Body of pancreas (tissue), 4 donors: ENCODE measurements around the gene CCDC90B. TPM values are rescaled to one million over a fixed set of nuclear protein-coding genes. Genes with fewer than 3 reads are reported as not detected.

Experiments used
- ATAC-seq: fragments of 150-250 bp; one replicate; pipeline ENCODE4 v1.9.1; 2016
- DNase-seq, 4 donors: peaks; one replicate each; pipeline ENCODE4 v3.0.0-alpha.2; 2019
- H3K27ac ChIP-seq, 4 donors: fragments of 200-600 bp; sonication (generic); 1 replicate in 3 of 4; 2 replicates in 1 of 4; pipeline versions ENCODE4 v1.5.1 to v1.6.1; 2016 to 2019; ENCODE audit warnings: mild to moderate bottlenecking in 1 of 4, mixed read lengths in 1 of 4, moderate library complexity in 1 of 4
- H3K27me3 ChIP-seq, 2 donors: fragments of 200-600 bp; sonication (generic); one replicate each; pipeline ENCODE4 v1.6.0; 2016; ENCODE audit warnings: mild to moderate bottlenecking in 1 of 2
- H3K36me3 ChIP-seq, 2 donors: fragments of 200-600 bp; sonication (generic); replicated peaks in 1 of 2; 2 replicates each; pipeline ENCODE4 v1.5.1; 2016; ENCODE audit warnings: low read depth in 2 of 2; ENCODE audit not compliant: insufficient read depth in 1 of 2
- H3K4me1 ChIP-seq: fragments of 200-600 bp; sonication (generic); one replicate; pipeline ENCODE4 v1.6.0; 2016
- H3K4me3 ChIP-seq, 2 donors: fragments of 200-600 bp; sonication (generic); 1 replicate in 1 of 2; 2 replicates in 1 of 2; pipeline ENCODE4 v1.5.1; 2016 to 2019
- H3K9me3 ChIP-seq, 3 donors: fragments of 200-600 bp; sonication (generic); 1 replicate in 2 of 3; 2 replicates in 1 of 3; pipeline ENCODE4 v1.5.1; 2016
- POLR2A ChIP-seq, 3 donors: fragments of 450-650 bp; IDR thresholded peaks; one replicate each; pipeline ENCODE4 v1.6.1; 2016; ENCODE audit warnings: antibody characterized with exemption in 3 of 3, mild to moderate bottlenecking in 2 of 3
- WGBS, 2 donors: methylation state at CpG; one replicate each; pipeline ENCODE4 v1.1.5; 2017; 5-methylcytosine and 5-hydroxymethylcytosine counted together
- intact Hi-C: fragments of 100-400 bp; cut with DNase I; formaldehyde crosslinking; loops from one replicate; pipeline ENCODE4 v1.15.1; 2023
- total RNA-seq, 2 donors: library from RNA; depleted of rRNA; stranded (reverse); fragments of >200 nt; gene quantifications; one replicate each; pipeline ENCODE4 v1.1.0, GENCODE V29; 2016
- TF ChIP-seq, protein P1 (sequence below), 7 experiments: fragments of 450-650 bp in 4 of 7; fragments of 200-600 bp in 3 of 7; sonication (generic) in 3 of 7; IDR thresholded peaks; one replicate each; pipeline ENCODE4 v1.5.1; 2016 to 2019; ENCODE audit warnings: antibody characterized with exemption in 7 of 7

The CCDC90B gene
- total RNA-seq, 2 donors from 2014 or later: 7.3 to 43.6 TPM

DNA sequence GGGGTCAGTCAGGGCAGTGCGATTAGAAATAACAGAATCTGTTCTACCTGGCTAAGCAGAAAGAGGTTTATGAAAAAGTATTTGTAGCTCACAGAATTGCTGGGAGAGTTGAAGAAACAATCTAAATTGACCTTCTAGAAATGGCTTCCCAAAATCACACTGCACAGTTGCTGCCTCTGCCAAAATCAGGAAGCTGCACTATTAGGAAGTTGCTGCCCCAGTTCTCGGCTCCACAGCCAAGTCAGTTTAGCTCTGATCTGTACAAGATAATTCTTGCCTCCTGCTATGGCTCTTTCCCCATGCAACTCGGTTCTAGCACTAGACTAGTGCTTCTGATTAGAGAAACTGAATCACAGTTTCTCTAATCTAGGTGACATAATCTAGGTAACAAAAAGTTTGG lies 16.0 kb upstream of the CCDC90B start:
- DNase-seq (no peak), ATAC-seq (no peak)
- no peak overlapping the region for H3K27ac ChIP-seq
- H3K27me3 ChIP-seq: no peaks in the 10 kb centered on the region
- H3K36me3 ChIP-seq: no peaks in the 10 kb centered on the region
- TF ChIP-seq, protein P1, sequence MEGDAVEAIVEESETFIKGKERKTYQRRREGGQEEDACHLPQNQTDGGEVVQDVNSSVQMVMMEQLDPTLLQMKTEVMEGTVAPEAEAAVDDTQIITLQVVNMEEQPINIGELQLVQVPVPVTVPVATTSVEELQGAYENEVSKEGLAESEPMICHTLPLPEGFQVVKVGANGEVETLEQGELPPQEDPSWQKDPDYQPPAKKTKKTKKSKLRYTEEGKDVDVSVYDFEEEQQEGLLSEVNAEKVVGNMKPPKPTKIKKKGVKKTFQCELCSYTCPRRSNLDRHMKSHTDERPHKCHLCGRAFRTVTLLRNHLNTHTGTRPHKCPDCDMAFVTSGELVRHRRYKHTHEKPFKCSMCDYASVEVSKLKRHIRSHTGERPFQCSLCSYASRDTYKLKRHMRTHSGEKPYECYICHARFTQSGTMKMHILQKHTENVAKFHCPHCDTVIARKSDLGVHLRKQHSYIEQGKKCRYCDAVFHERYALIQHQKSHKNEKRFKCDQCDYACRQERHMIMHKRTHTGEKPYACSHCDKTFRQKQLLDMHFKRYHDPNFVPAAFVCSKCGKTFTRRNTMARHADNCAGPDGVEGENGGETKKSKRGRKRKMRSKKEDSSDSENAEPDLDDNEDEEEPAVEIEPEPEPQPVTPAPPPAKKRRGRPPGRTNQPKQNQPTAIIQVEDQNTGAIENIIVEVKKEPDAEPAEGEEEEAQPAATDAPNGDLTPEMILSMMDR (IDR thresholded peaks at IDR 0.05): no peak
- TF ChIP-seq POLR2A (IDR thresholded peaks at IDR 0.05): no peak
- H3K4me3 ChIP-seq: no peak overlapping the region
- intact Hi-C loops: no loop called here
- no peaks in the 10 kb centered on the region for H3K4me1 ChIP-seq
- H3K9me3 ChIP-seq: no peaks in the 10 kb centered on the region
- WGBS, 2 donors: 68 to 70% methylated on average over 3 of the region's 3 CpGs

DNA sequence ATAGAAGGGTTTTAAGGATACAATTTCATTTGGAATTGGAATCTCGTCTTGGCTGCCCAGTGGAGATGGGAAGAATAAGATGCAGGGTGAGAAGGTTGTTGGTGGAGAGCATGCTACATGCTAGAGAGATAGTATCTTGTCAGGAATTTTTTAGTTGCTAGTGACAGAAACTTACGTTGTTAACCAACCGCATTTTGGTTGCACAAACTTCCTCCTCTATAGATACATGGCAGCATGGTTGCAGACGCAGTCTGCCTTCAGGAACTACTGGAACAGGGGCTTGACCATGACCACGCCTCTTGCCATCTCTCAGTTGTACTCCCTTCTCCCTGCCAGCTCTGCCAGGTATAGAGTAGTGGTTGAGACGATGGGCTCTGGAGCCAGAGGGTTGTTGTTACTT lies 13.5 kb upstream of the CCDC90B start:
- ATAC-seq (no peak), DNase-seq (no peak)
- H3K27me3 ChIP-seq: no peaks in the 10 kb centered on the region
- H3K4me3 ChIP-seq: no peak overlapping the region
- TF ChIP-seq, protein P1 (IDR thresholded peaks at IDR 0.05): no peak
- no peak for TF ChIP-seq POLR2A (IDR thresholded peaks at IDR 0.05)
- H3K4me1 ChIP-seq: no peaks in the 10 kb centered on the region
- no peak overlapping the region for H3K27ac ChIP-seq
- H3K36me3 ChIP-seq: no peaks in the 10 kb centered on the region
- intact Hi-C loops: loop anchor here (5.0 to 10.0 kb wide), 2 partner anchors 415 to 513 kb away; no protein-coding TSS in a partner anchor
- 83 to 85% methylated on average over 6 of the region's 6 CpGs for WGBS, 2 donors
- no peaks in the 10 kb centered on the region for H3K9me3 ChIP-seq

DNA sequence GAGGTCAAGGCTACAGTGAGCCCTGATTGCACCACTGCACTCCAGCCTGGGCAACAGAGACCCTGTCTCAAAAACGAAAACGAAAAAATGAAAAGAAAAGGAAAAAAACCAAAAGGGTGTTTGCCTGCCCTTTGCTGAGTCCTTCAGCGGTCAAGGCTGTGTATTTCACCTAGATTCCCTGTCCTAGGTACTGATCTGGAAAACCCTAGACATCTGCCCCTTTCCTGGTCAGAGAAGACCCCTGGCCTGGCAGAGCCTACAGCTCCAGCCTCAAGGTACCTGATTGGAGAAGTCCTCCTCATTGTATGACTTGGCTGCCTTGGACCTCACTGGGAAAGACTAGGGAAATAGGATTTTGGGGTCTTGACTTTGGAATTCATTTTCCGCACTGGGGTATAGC lies 8.0 kb upstream of the CCDC90B start:
- no peak for ATAC-seq

DNA sequence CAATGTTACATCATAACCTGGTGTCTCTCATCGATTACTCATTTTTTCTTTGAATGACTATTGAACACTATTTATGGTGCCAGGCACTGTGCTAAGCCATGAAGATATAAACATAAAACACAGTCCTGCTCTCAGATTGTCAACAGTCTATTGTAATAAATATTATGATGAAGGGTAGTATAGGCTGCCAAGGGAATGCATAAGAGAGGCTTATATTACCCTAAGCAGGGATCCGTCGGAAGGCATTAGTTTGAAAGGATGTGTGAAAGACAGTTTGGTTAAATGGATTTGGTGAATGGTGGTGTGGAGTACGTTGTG lies 7.2 kb upstream of the CCDC90B start:
- Histone ChIP-seq H3K27ac (no peak overlapping the region), H3K36me3 (no peaks in the 10 kb centered on the region), H3K9me3 (no peaks in the 10 kb centered on the region), H3K27me3 (no peaks in the 10 kb centered on the region), H3K4me3 (no peak overlapping the region), H3K4me1 (peaks cover 4% of the 10 kb centered on the region)
- intact Hi-C loops: loop anchor here (10.0 kb wide), 1 partner anchor 421 kb away; no protein-coding TSS in a partner anchor
- DNase-seq (no peak), ATAC-seq (no peak)
- WGBS, 2 donors: 71 to 78% methylated on average over 4 of the region's 4 CpGs
- TF ChIP-seq, protein P1 (IDR thresholded peaks at IDR 0.05): no peak
- TF ChIP-seq POLR2A (IDR thresholded peaks at IDR 0.05): no peak

More for the DNA sequence above, 8.0 kb upstream of the CCDC90B start:
- Histone ChIP-seq H3K27ac (no peak overlapping the region), H3K4me1 (peaks cover 4% of the 10 kb centered on the region), H3K36me3 (no peaks in the 10 kb centered on the region), H3K27me3 (no peaks in the 10 kb centered on the region), H3K9me3 (no peaks in the 10 kb centered on the region), H3K4me3 (no peak overlapping the region)
- 78 to 90% methylated on average over 4 of the region's 4 CpGs for WGBS, 2 donors
- no peak for DNase-seq
- TF ChIP-seq, protein P1 (IDR thresholded peaks at IDR 0.05): no peak
- no peak for TF ChIP-seq POLR2A (IDR thresholded peaks at IDR 0.05)
- intact Hi-C loops: loop anchor here (10.0 kb wide), 1 partner anchor 421 kb away; no protein-coding TSS in a partner anchor

DNA sequence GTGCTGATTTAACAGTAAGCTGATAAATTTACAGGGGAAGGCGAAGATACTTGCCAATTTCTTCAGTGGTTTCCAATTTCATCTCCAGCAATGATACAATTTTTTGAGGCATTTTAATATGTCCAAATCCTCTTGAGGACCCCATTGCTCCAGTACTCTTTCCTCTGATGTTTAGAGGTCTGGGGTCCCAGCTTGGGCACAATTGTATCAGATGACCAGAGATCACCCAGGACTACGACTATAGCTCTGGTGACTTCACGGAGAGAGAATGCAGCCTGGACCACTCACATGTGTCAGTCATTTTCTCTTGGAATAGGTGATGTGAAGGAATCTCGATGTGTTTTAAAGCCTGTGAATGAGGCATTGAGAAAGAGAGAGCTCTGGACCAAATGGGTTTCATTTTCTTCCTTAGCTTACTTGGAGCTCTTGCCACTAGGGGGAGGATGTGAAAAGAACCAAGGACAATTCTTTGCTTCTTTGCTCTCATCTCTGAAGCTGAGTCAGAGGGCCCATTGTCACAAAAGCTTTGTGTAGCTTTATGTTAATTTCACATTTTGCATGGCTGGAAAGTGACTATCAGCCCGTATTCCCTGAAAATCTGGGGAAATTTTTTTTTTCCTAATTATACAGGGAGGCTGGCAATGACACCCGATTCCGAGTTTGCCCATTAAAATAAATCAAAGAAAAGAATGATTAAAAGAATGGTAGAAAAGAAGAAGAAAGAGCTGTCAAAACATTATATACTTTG lies 6.7 kb upstream of the CCDC90B start:
- 35 to 37% methylated on average over 7 of the region's 7 CpGs for WGBS, 2 donors
- TF ChIP-seq, protein P1 (IDR thresholded peaks at IDR 0.05): peak; percentile 55 to 78 (median 71)
- TF ChIP-seq POLR2A (IDR thresholded peaks at IDR 0.05): no peak
- ATAC-seq (peak; percentile 75), DNase-seq (peak; percentile 22 to 56 (median 28))
- no peaks in the 10 kb centered on the region for H3K9me3 ChIP-seq
- H3K27ac ChIP-seq: no peak overlapping the region
- intact Hi-C loops: loop anchor here (10.0 kb wide), 1 partner anchor 422 kb away; no protein-coding TSS in a partner anchor
- no peak overlapping the region for H3K4me3 ChIP-seq
- no peaks in the 10 kb centered on the region for H3K27me3 ChIP-seq
- peaks cover 4% of the 10 kb centered on the region for H3K4me1 ChIP-seq
- H3K36me3 ChIP-seq: no peaks in the 10 kb centered on the region
